GM18868 (cell line): ENCODE measurements around the gene ENTPD2.
"Not testable (repeated sequence)": the region's sequence is repeated elsewhere in the genome, so short reads cannot be mapped to it uniquely, and the experiment has no call there.

ENCODE experiments used
- ATAC-seq: cut with Tn5 transposase; IDR thresholded peaks from one replicate; pipeline ENCODE4 v1.9.1; 2021; ENCODE audit warnings: mild to moderate bottlenecking, moderate library complexity; ENCODE audit not compliant: unreplicated experiment

The ENTPD2 gene

GRCh38 chr9:137004285-137004684, 49.6 kb downstream of the ENTPD2 start:
- ATAC-seq = not testable (repeated sequence)

GRCh38 chr9:137002646-137003041, 51.2 kb downstream of the ENTPD2 start:
- no peak for ATAC-seq

GRCh38 chr9:137001857-137002645, 51.8 kb downstream of the ENTPD2 start:
- no peak for ATAC-seq

GRCh38 chr9:137000177-137000930, 53.5 kb downstream of the ENTPD2 start:
- peak; percentile 60 for ATAC-seq
